ENCODE measurements around the gene OR52D1.

GRCh38 chr11:5516599-5516998 lies 28.1 kb downstream of the OR52D1 start, which contains the start of gene UBQLNL:
- TF ChIP-seq POLR2A (IDR thresholded peaks at IDR 0.05) (no peak), CTCF (IDR thresholded peaks at IDR 0.05) (no peak)

Measured in testis (tissue), 2 donors.